Measurements from ENCODE around the gene PRTFDC1. TPM values are rescaled to one million over a fixed set of nuclear protein-coding genes. Genes with fewer than 3 reads are reported as not detected.

The PRTFDC1 gene
- total and polyA plus RNA-seq, 2 donors (not counting 3 experiments of a cell fraction or from before 2014, with no cell fraction given), result 22.0 to 27.0 TPM

GRCh38 chr10:24824536-24824935 lies 127.9 kb downstream of the PRTFDC1 start:
- DNase-seq (ENCODE audit: low read depth, low spot score) (no peak), FAIRE-seq (no peak)
- Histone ChIP-seq H3K4me1 (ENCODE audit: control insufficient read depth, extremely low read depth, insufficient read depth, low read length) (peaks cover 8% of the 10 kb centered on the region), H3K4me3 (replicated peaks in 1 of 3; ENCODE audit: insufficient read depth in 1 of 3, low read depth in 1 of 3, low read length in 3 of 3) (no peak overlapping the region), H3K27ac (ENCODE audit: insufficient read depth, low read depth, low read length) (no peak overlapping the region), H3K79me2 (ENCODE audit: control insufficient read depth, insufficient read depth, low read length) (no peaks in the 10 kb centered on the region), H4K20me1 (replicated peaks; ENCODE audit: control insufficient read depth, extremely low read depth, insufficient read depth, low read length) (no peaks in the 10 kb centered on the region), H3K9ac (replicated peaks; ENCODE audit: extremely low read depth, insufficient read depth, low read length) (no peak overlapping the region), H3K27me3 (ENCODE audit: control insufficient read depth in 2 of 2, insufficient read depth in 2 of 2, low read length in 2 of 2) (no peaks in the 10 kb centered on the region), H2AFZ (ENCODE audit: low read depth, low read length) (no peak overlapping the region), H3K9me3 (replicated peaks; ENCODE audit: control insufficient read depth, insufficient read depth, low read length) (no peaks in the 10 kb centered on the region), H3K4me2 (ENCODE audit: insufficient read depth, low read length) (no peak overlapping the region), H3K36me3 (ENCODE audit: control insufficient read depth in 2 of 2, extremely low read depth in 1 of 2, insufficient read depth in 2 of 2, low read length in 2 of 2) (no peaks in the 10 kb centered on the region), H3K9me1 (replicated peaks; ENCODE audit: control insufficient read depth, extremely low read depth, insufficient read depth, low read length) (no peaks in the 10 kb centered on the region)
- POLR2A ChIA-PET, result no interaction called here
- dilution Hi-C loops (cut with MboI; ENCODE audit: extremely low pct_ligation_motif_present, low sequenced_read_pairs), result no loop called here
- CTCF ChIA-PET, result interaction anchor here (1.0 kb wide), 1 partner anchor 162 kb away, joined by 3 read pairs; no protein-coding TSS in a partner anchor
- TF ChIP-seq, protein P1, sequence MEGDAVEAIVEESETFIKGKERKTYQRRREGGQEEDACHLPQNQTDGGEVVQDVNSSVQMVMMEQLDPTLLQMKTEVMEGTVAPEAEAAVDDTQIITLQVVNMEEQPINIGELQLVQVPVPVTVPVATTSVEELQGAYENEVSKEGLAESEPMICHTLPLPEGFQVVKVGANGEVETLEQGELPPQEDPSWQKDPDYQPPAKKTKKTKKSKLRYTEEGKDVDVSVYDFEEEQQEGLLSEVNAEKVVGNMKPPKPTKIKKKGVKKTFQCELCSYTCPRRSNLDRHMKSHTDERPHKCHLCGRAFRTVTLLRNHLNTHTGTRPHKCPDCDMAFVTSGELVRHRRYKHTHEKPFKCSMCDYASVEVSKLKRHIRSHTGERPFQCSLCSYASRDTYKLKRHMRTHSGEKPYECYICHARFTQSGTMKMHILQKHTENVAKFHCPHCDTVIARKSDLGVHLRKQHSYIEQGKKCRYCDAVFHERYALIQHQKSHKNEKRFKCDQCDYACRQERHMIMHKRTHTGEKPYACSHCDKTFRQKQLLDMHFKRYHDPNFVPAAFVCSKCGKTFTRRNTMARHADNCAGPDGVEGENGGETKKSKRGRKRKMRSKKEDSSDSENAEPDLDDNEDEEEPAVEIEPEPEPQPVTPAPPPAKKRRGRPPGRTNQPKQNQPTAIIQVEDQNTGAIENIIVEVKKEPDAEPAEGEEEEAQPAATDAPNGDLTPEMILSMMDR (IDR thresholded peaks at IDR 0.05; ENCODE audit: extremely low read depth in 1 of 2, insufficient read depth in 1 of 2, low read depth in 1 of 2, low read length in 2 of 2), result no peak
- no peak for TF ChIP-seq MYC (IDR thresholded peaks at IDR 0.05; ENCODE audit: low read depth, low read length)
- TF ChIP-seq POLR2A (IDR thresholded peaks at IDR 0.05; ENCODE audit: low read depth, low read length), result no peak
- TF ChIP-seq EZH2 (IDR thresholded peaks at IDR 0.05; ENCODE audit: borderline replicate concordance, low read depth, low read length, severe bottlenecking), result no peak
- no peak for TF ChIP-seq POLR2AphosphoS5 (IDR thresholded peaks at IDR 0.05; ENCODE audit: insufficient read depth, low read depth, low read length)
- TF ChIP-seq GATA2 (IDR thresholded peaks at IDR 0.05; ENCODE audit: insufficient read depth, insufficient read length, low read depth, low read length), result no peak
- no peak for TF ChIP-seq JUN (IDR thresholded peaks at IDR 0.05; ENCODE audit: borderline replicate concordance, insufficient read depth, insufficient read length, low read depth)
- no peak for TF ChIP-seq MAX (IDR thresholded peaks at IDR 0.05; ENCODE audit: insufficient read depth, insufficient read length)
- no peak for TF ChIP-seq FOS (IDR thresholded peaks at IDR 0.05; ENCODE audit: borderline replicate concordance, insufficient read depth, low read length)
- no TSS peak for BruUV-seq (replicated peaks)
- intact Hi-C loops (cut with micrococcal nuclease), result no loop called here

Data from endothelial cell of umbilical vein (primary cell).